B cell (primary cell): Measurements from ENCODE around the gene TRA2A. TPM values are rescaled to one million over a fixed set of nuclear protein-coding genes. Genes with fewer than 3 reads are reported as not detected.

Experiments
- ATAC-seq: fragments of 200-7000 bp; cut with Tn5 transposase; one replicate; pipeline ENCODE4 v1.10.0; 2021; ENCODE audit warnings: low read depth, mild to moderate bottlenecking, moderate number of reproducible peaks, moderate library complexity
- CTCF ChIA-PET: fragments of 350-600 bp; sonication (Branson Sonifier 250); formaldehyde crosslinking; loops from one replicate; lab custom pipeline; 2021; ENCODE audit warnings: antibody characterized with exemption, inconsistent platforms; lab: Charles Lee
- POLR2A ChIA-PET: fragments of 350-600 bp; sonication (Branson Sonifier 250); formaldehyde crosslinking; loops from one replicate; lab custom pipeline; 2021; ENCODE audit warnings: antibody characterized with exemption; lab: Charles Lee
- DNase-seq: peaks from one replicate; pipeline ENCODE4 v3.0.0; 2013
- H2AFZ ChIP-seq: 2 replicates; pipeline ENCODE4 v1.6.1; 2012; ENCODE audit warnings: mild to moderate bottlenecking, low read depth, low read length; ENCODE audit not compliant: insufficient read depth, poor library complexity, severe bottlenecking
- H3K27ac ChIP-seq, 2 donors: 1 replicate in 1 of 2; 2 replicates in 1 of 2; pipeline ENCODE4 v1.5.1; 2012 to 2013; ENCODE audit warnings: low read length in 2 of 2, mild to moderate bottlenecking in 2 of 2, moderate library complexity in 1 of 2
- H3K27me3 ChIP-seq, 4 experiments: fragments of 200-600 bp in 1 of 4; sonication (generic) in 1 of 4; replicated peaks in 1 of 4; 1 replicate in 2 of 4; 2 replicates in 2 of 4; pipeline versions ENCODE4 v1.6.1 to v1.7.0; 2013 to 2016; ENCODE audit warnings: low read length in 3 of 4, mild to moderate bottlenecking in 2 of 4, mixed read lengths in 1 of 4, moderate library complexity in 1 of 4; ENCODE audit not compliant: insufficient read depth in 4 of 4, control insufficient read depth in 3 of 4; ENCODE audit errors: control extremely low read depth in 1 of 4
- H3K36me3 ChIP-seq, 2 experiments: replicated peaks in 1 of 2; 1 replicate in 1 of 2; 2 replicates in 1 of 2; pipeline versions ENCODE4 v1.6.1 to v1.7.1; 2013; ENCODE audit warnings: low read length in 1 of 2; ENCODE audit not compliant: insufficient read depth in 2 of 2, control insufficient read depth in 1 of 2; ENCODE audit errors: control extremely low read depth in 1 of 2, extremely low read depth in 1 of 2
- H3K4me1 ChIP-seq, 2 donors: fragments of 200-600 bp in 1 of 2; sonication (generic) in 1 of 2; 1 replicate in 1 of 2; 2 replicates in 1 of 2; pipeline versions ENCODE4 v1.5.1 to v1.6.1; 2013 to 2017; ENCODE audit warnings: low read length in 2 of 2; ENCODE audit not compliant: control insufficient read depth in 2 of 2, insufficient read depth in 2 of 2
- H3K4me2 ChIP-seq: replicated peaks from 2 replicates; pipeline ENCODE3; 2012; ENCODE audit warnings: mild to moderate bottlenecking, low read depth, low read length; ENCODE audit not compliant: poor library complexity, severe bottlenecking
- H3K4me3 ChIP-seq, 5 experiments: fragments of 200-600 bp in 1 of 5; sonication (generic) in 1 of 5; 1 replicate in 3 of 5; 2 replicates in 2 of 5; pipeline versions ENCODE4 v1.5.1 to v1.7.0; 2011 to 2016; ENCODE audit warnings: low read length in 4 of 5, mild to moderate bottlenecking in 4 of 5, low read depth in 2 of 5, control low read depth in 1 of 5, moderate library complexity in 1 of 5; ENCODE audit not compliant: insufficient read depth in 1 of 5; ENCODE audit errors: control extremely low read depth in 1 of 5, extremely low read depth in 1 of 5
- H3K79me2 ChIP-seq: fragments of 200-600 bp; sonication (generic); one replicate; pipeline ENCODE4 v1.6.0; 2016; ENCODE audit warnings: low read length; ENCODE audit not compliant: control insufficient read depth, insufficient read depth
- H3K9ac ChIP-seq: fragments of 200-600 bp; sonication (generic); 2 replicates; pipeline ENCODE4 v1.6.1; 2017; ENCODE audit warnings: mild to moderate bottlenecking, low read length, moderate library complexity
- H3K9me3 ChIP-seq, 3 donors: one replicate each; pipeline versions ENCODE4 v1.6.1 to v1.7.1; 2013; ENCODE audit warnings: low read length in 2 of 3; ENCODE audit not compliant: control insufficient read depth in 2 of 3, insufficient read depth in 1 of 3; ENCODE audit errors: control extremely low read depth in 1 of 3
- H4K20me1 ChIP-seq: 2 replicates; pipeline ENCODE4 v1.6.0; 2012; ENCODE audit warnings: mild to moderate bottlenecking, low read length; ENCODE audit not compliant: insufficient read depth, control insufficient read depth, poor library complexity, severe bottlenecking
- H3K27ac Mint-ChIP-seq: one replicate; pipeline ENCODE4 v1.8.0; 2021; ENCODE audit warnings: mixed read lengths
- H3K27me3 Mint-ChIP-seq: one replicate; pipeline ENCODE4 v1.8.0; 2021; ENCODE audit warnings: mixed read lengths
- H3K4me1 Mint-ChIP-seq: one replicate; pipeline ENCODE4 v1.8.0; 2021; ENCODE audit warnings: mixed read lengths
- H3K4me3 Mint-ChIP-seq: one replicate; pipeline ENCODE4 v1.8.0; 2021; ENCODE audit warnings: mixed read lengths
- H3K9me3 Mint-ChIP-seq: one replicate; pipeline ENCODE4 v1.8.0; 2022; ENCODE audit warnings: mixed read lengths; ENCODE audit not compliant: insufficient read depth
- EZH2 ChIP-seq: IDR thresholded peaks from 2 replicates; pipeline ENCODE4 v1.6.1; 2012; ENCODE audit warnings: borderline replicate concordance, low read depth, mild to moderate bottlenecking, moderate library complexity, low read length; ENCODE audit not compliant: insufficient read depth, poor library complexity, severe bottlenecking
- WGBS: methylation state at CpG from one replicate; pipeline ENCODE4 v1.1.5; 2013; ENCODE audit warnings: missing lambda C conversion rate; ENCODE audit not compliant: insufficient coverage; 5-methylcytosine and 5-hydroxymethylcytosine counted together
- intact Hi-C: fragments of 100-400 bp; cut with micrococcal nuclease; formaldehyde crosslinking; loops from one replicate; pipeline ENCODE4 v1.10.0; 2022
- polyA plus RNA-seq: library from polyadenylated mRNA; depleted of rRNA; stranded (reverse); fragments of >200 nt; gene quantifications from 2 replicates; pipeline ENCODE4 v1.2.3, GENCODE V29; 2012
- total RNA-seq, 2 donors: library from RNA; stranded (reverse); fragments of 120-200 nt in 1 of 2; gene quantifications; 1 replicate in 1 of 2; 2 replicates in 1 of 2; pipeline versions ENCODE4 v1.2.3 to v1.2.4, GENCODE V29; 2013 to 2022
- TF ChIP-seq, protein P1 (sequence below): fragments of 200-600 bp; IDR thresholded peaks from one replicate; pipeline ENCODE4 v1.8.0; 2022; ENCODE audit warnings: antibody characterized with exemption, mild to moderate bottlenecking

Gene TRA2A
- total and polyA plus RNA-seq, 2 donors (not counting 1 experiment from before 2014, with no cell fraction given): 107 to 173 TPM

DNA sequence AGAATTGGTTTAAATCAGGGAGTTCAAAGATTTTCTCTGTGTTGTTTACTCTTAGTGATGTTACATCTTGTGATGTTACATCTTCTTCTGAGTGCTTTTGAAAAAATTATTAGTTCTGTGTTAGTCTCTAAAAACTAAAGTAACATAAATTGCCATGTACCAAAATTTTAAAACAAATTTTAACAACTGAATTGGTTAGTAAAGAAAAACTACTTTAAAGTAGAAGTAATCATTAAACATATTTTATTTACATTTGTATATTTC, 56.3 kb downstream of the TRA2A start:
- CTCF ChIA-PET: interaction anchor here (0.9 to 1.4 kb wide), 2 partner anchors 117 to 203 kb away, joined by 3 to 4 read pairs; no protein-coding TSS in a partner anchor
- no peak overlapping the region for H3K4me3 Mint-ChIP-seq

DNA sequence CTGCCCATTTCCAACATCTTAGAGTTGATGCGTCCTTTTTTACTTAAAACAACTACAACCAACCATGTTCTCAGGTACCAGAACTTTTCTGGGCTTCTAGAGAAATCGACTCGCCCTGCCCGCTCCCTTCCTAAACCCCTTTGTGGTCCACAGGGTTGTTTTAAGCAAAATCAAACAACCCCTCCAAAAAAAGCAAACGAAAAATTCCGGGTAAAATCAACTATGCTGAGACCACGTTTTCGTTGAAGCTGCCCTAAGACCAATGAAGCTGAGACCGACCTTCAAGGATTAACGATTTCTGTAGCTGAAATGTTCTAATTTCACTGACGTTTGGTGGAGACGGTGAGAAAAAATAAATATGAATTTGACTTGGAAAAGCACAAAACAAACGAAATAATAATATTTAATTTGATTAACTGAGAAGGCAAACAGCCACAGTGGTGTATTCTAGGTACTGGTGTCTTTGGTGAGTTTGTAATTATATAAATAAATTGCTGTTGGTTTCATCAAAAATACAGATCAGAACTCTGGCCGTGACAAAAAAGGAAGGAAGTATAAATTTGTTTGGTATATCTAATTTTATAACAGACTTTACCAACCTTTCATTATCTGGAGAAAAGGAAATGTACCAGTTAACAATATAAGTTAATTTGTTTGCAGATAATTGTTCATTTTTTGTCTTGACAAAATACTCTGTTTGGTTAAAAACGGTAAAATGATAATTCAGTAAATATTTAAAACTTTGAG, 56.8 kb downstream of the TRA2A start:
- DNase-seq: peak; percentile 61
- Histone ChIP-seq H3K9ac (peak overlapping the region; percentile 24), H3K79me2 (no peaks in the 10 kb centered on the region)

More for the DNA sequence above, 56.3 kb downstream of the TRA2A start:
- POLR2A ChIA-PET: no interaction called here
- no peak overlapping the region for H2AFZ ChIP-seq
- no peak for ATAC-seq
- H3K4me1 ChIP-seq: peaks cover 29 to 38% of the 10 kb centered on the region in 2 donors
- Mint-ChIP-seq H3K27me3 (peaks cover 57% of the 10 kb centered on the region), H3K27ac (no peak overlapping the region), H3K4me1 (peaks cover 22% of the 10 kb centered on the region), H3K9me3 (no peaks in the 10 kb centered on the region)
- H3K9ac ChIP-seq: no peak overlapping the region
- TF ChIP-seq, protein P1, sequence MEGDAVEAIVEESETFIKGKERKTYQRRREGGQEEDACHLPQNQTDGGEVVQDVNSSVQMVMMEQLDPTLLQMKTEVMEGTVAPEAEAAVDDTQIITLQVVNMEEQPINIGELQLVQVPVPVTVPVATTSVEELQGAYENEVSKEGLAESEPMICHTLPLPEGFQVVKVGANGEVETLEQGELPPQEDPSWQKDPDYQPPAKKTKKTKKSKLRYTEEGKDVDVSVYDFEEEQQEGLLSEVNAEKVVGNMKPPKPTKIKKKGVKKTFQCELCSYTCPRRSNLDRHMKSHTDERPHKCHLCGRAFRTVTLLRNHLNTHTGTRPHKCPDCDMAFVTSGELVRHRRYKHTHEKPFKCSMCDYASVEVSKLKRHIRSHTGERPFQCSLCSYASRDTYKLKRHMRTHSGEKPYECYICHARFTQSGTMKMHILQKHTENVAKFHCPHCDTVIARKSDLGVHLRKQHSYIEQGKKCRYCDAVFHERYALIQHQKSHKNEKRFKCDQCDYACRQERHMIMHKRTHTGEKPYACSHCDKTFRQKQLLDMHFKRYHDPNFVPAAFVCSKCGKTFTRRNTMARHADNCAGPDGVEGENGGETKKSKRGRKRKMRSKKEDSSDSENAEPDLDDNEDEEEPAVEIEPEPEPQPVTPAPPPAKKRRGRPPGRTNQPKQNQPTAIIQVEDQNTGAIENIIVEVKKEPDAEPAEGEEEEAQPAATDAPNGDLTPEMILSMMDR: no peak
- TF ChIP-seq EZH2: no peak
- intact Hi-C loops: loop anchor here (2.0 kb wide), 2 partner anchors 15 to 55 kb away; partner anchors contain the start of gene TRA2A
- H3K4me3 ChIP-seq: no peak overlapping the region
- H3K36me3 ChIP-seq: no peaks in the 10 kb centered on the region
- H3K27ac ChIP-seq: no peak overlapping the region
- H3K9me3 ChIP-seq: peaks cover 0 to 27% (median 9%) of the 10 kb centered on the region in 3 donors
- no peak for DNase-seq
- H3K4me2 ChIP-seq: no peak overlapping the region
- H4K20me1 ChIP-seq: peaks cover 22% of the 10 kb centered on the region
- no peaks in the 10 kb centered on the region for H3K79me2 ChIP-seq
- peaks cover 0 to 81% (median 64%) of the 10 kb centered on the region in 4 experiments for H3K27me3 ChIP-seq

More for the DNA sequence above, 56.8 kb downstream of the TRA2A start:
- peak overlapping the region; percentile 69 for H3K4me2 ChIP-seq
- POLR2A ChIA-PET: no interaction called here
- no peaks in the 10 kb centered on the region for H3K36me3 ChIP-seq
- peaks cover 0 to 30% (median 9%) of the 10 kb centered on the region in 3 donors for H3K9me3 ChIP-seq
- Mint-ChIP-seq H3K4me3 (peak overlapping the region; percentile 81), H3K27ac (peak overlapping the region; percentile 71), H3K4me1 (peaks cover 27% of the 10 kb centered on the region), H3K9me3 (no peaks in the 10 kb centered on the region), H3K27me3 (peaks cover 59% of the 10 kb centered on the region)
- peak overlapping the region; percentile 1 to 60 (median 36) for H3K4me3 ChIP-seq
- ATAC-seq: no peak
- peak overlapping the region; percentile 35 for H2AFZ ChIP-seq
- peaks cover 22% of the 10 kb centered on the region for H4K20me1 ChIP-seq
- intact Hi-C loops: loop anchor here (2.0 to 5.0 kb wide), 3 partner anchors 16 to 178 kb away; partner anchors contain the start of genes MALSU1 and TRA2A
- CTCF ChIA-PET: interaction anchor here (0.9 to 1.4 kb wide), 3 partner anchors 16 to 203 kb away, joined by 3 to 4 read pairs (median 4); no protein-coding TSS in a partner anchor
- no peak for TF ChIP-seq EZH2
- TF ChIP-seq, protein P1: no peak
- no peak overlapping the region for H3K27ac ChIP-seq
- peaks cover 34 to 43% of the 10 kb centered on the region in 2 donors for H3K4me1 ChIP-seq
- H3K27me3 ChIP-seq: peaks cover 0 to 86% (median 68%) of the 10 kb centered on the region in 4 experiments
- 0% methylated on average over 10 of the region's 15 CpGs for WGBS
